Body of pancreas (tissue), 4 donors: ENCODE results near the gene GLI1.

Experiments
- POLR2A ChIP-seq, 3 donors: fragments of 450-650 bp; IDR thresholded peaks; one replicate each; pipeline ENCODE4 v1.6.1; 2016; ENCODE audit warnings: antibody characterized with exemption in 3 of 3, mild to moderate bottlenecking in 2 of 3
- TF ChIP-seq, protein P1 (sequence below), 7 experiments: fragments of 450-650 bp in 4 of 7; fragments of 200-600 bp in 3 of 7; sonication (generic) in 3 of 7; IDR thresholded peaks; one replicate each; pipeline ENCODE4 v1.5.1; 2016 to 2019; ENCODE audit warnings: antibody characterized with exemption in 7 of 7

DNA sequence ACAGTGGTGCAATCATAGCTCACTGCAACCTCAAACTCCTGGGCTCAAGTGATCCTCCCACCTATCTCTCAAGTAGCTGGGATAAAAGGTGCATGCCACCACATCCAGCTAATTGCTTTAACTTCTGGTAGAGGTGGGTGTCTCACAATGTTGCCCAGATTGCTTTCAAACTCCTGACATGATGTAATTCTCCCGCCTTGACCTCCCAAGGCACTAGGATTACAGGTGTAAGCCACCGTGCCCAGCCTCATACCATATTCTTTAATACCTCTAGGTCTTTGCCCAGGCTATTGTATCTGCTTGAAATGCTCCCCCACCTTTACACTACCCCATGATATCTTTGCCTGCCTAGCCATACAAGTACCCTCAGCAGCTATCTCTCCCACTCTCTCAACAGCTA is 40.1 kb upstream of the GLI1 start:
- TF ChIP-seq, protein P1, sequence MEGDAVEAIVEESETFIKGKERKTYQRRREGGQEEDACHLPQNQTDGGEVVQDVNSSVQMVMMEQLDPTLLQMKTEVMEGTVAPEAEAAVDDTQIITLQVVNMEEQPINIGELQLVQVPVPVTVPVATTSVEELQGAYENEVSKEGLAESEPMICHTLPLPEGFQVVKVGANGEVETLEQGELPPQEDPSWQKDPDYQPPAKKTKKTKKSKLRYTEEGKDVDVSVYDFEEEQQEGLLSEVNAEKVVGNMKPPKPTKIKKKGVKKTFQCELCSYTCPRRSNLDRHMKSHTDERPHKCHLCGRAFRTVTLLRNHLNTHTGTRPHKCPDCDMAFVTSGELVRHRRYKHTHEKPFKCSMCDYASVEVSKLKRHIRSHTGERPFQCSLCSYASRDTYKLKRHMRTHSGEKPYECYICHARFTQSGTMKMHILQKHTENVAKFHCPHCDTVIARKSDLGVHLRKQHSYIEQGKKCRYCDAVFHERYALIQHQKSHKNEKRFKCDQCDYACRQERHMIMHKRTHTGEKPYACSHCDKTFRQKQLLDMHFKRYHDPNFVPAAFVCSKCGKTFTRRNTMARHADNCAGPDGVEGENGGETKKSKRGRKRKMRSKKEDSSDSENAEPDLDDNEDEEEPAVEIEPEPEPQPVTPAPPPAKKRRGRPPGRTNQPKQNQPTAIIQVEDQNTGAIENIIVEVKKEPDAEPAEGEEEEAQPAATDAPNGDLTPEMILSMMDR (IDR thresholded peaks at IDR 0.05) = no peak
- no peak for TF ChIP-seq POLR2A (IDR thresholded peaks at IDR 0.05)
